Measurements from ENCODE around the gene PCDH10. TPM values are rescaled to one million over a fixed set of nuclear protein-coding genes. Genes with fewer than 3 reads are reported as not detected.

Gene PCDH10
- total and polyA plus RNA-seq, 9 of the 15 experiments (the other 6 are each of a cell fraction or from before 2014, with no cell fraction given): 0.04 to 1.4 (median 0.29) TPM

GRCh38 chr4:133186210-133186609, 37.1 kb downstream of the PCDH10 start:
- H3K4me3 ChIP-seq: no peak overlapping the region
- no peak for DNase-seq (ENCODE audit: extremely low read depth in 1 of 4, low spot score in 3 of 4)
- no peaks in the 10 kb centered on the region for H3K36me3 ChIP-seq (ENCODE audit: control insufficient read depth, insufficient read depth, low read length)
- intact Hi-C loops (cut with micrococcal nuclease) (no loop called here), in situ Hi-C loops (cut with MboI) (no loop called here)
- no peak overlapping the region for H3K27ac ChIP-seq (ENCODE audit: extremely low read depth, low read depth, low read length)
- BruUV-seq (replicated peaks): no TSS peak
- H3K27me3 ChIP-seq (ENCODE audit: control insufficient read depth in 2 of 2, insufficient read depth in 2 of 2, low read length in 2 of 2): no peaks in the 10 kb centered on the region
- no peaks in the 10 kb centered on the region for H3K9me1 ChIP-seq (ENCODE audit: control insufficient read depth, insufficient read depth, low read length)
- H3K79me2 ChIP-seq (ENCODE audit: control insufficient read depth, insufficient read depth, low read length): no peaks in the 10 kb centered on the region
- no peak for ATAC-seq
- no peak overlapping the region for H3K4me2 ChIP-seq (ENCODE audit: insufficient read depth, low read length)
- H3K9ac ChIP-seq (ENCODE audit: insufficient read depth in 1 of 2, low read depth in 2 of 2, low read length in 2 of 2): no peak overlapping the region
- FAIRE-seq: no peak
- no peaks in the 10 kb centered on the region for H3K4me1 ChIP-seq (replicated peaks in 1 of 2; ENCODE audit: control insufficient read depth in 2 of 2, insufficient read depth in 2 of 2, low read length in 2 of 2)
- H2AFZ ChIP-seq (ENCODE audit: low read depth, low read length): no peak overlapping the region
- H4K20me1 ChIP-seq (replicated peaks; ENCODE audit: control insufficient read depth, insufficient read depth, low read length): no peaks in the 10 kb centered on the region
- TF ChIP-seq YY1 (IDR thresholded peaks at IDR 0.05; ENCODE audit: borderline replicate concordance in 1 of 3, control insufficient read depth in 1 of 3, extremely low read depth in 1 of 3, insufficient read depth in 3 of 3, insufficient read length in 1 of 3, insufficient replicate concordance in 2 of 3, low read depth in 1 of 3, low read length in 2 of 3): no peak
- TF ChIP-seq TSC22D4 (tag; IDR thresholded peaks at IDR 0.05): no peak
- no peak for TF ChIP-seq EZH2 (IDR thresholded peaks at IDR 0.05; ENCODE audit: borderline replicate concordance, low read depth, low read length)
- TF ChIP-seq HDAC8 (tag; IDR thresholded peaks at IDR 0.05): no peak
- no peak for TF ChIP-seq TARDBP (IDR thresholded peaks at IDR 0.05)
- TF ChIP-seq SRSF3 (IDR thresholded peaks at IDR 0.05; ENCODE audit: insufficient read depth, low read length): no peak
- no peak for TF ChIP-seq ZKSCAN8 (CRISPR knock-in tag; IDR thresholded peaks at IDR 0.05)
- CTCF ChIA-PET (ENCODE audit: low intra/inter-chr PET ratio): no interaction called here
- H3K9me3 ChIP-seq (replicated peaks; ENCODE audit: control insufficient read depth, insufficient read depth, low read depth, low read length): no peaks in the 10 kb centered on the region
- POLR2A ChIA-PET: no interaction called here

DNA sequence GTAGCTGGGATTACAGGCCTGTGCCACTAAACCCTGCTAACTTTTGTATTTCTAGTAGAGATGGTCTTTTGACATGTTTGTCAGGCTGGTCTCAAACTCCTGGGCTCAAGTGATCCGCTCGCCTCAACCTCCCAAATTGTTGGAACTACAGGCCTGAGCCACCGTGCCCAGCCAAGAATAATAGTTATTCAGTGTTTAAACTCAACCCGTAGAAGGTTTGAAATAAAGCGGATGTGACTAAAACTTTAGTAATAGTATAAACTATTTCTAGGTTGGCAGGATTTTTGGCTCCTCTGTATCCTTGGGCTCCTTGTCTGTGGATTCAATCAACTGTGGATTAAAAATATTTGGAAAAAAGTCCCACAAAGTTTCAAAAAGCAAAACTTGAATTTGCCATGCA, 37.8 kb downstream of the PCDH10 start:
- no peaks in the 10 kb centered on the region for H3K9me1 ChIP-seq (ENCODE audit: control insufficient read depth, insufficient read depth, low read length)
- no peak overlapping the region for H2AFZ ChIP-seq (ENCODE audit: low read depth, low read length)
- FAIRE-seq (no peak), ATAC-seq (no peak), DNase-seq (ENCODE audit: extremely low read depth in 1 of 4, low spot score in 3 of 4) (no peak)
- no peak overlapping the region for H3K27ac ChIP-seq (ENCODE audit: extremely low read depth, low read depth, low read length)
- WGBS (ENCODE audit: insufficient coverage, low coverage, missing lambda C conversion rate): 5% methylated on average over 5 of the region's 5 CpGs
- H3K36me3 ChIP-seq (ENCODE audit: control insufficient read depth, insufficient read depth, low read length): no peaks in the 10 kb centered on the region
- BruUV-seq (replicated peaks): no TSS peak
- no peaks in the 10 kb centered on the region for H4K20me1 ChIP-seq (replicated peaks; ENCODE audit: control insufficient read depth, insufficient read depth, low read length)
- no peak overlapping the region for H3K4me3 ChIP-seq
- no peak overlapping the region for H3K9ac ChIP-seq (ENCODE audit: insufficient read depth in 1 of 2, low read depth in 2 of 2, low read length in 2 of 2)
- in situ Hi-C loops (cut with MboI): no loop called here
- ChIA-PET POLR2A (no interaction called here), CTCF (ENCODE audit: low intra/inter-chr PET ratio) (no interaction called here)
- no peak overlapping the region for H3K4me2 ChIP-seq (ENCODE audit: insufficient read depth, low read length)
- H3K27me3 ChIP-seq (ENCODE audit: control insufficient read depth in 2 of 2, insufficient read depth in 2 of 2, low read length in 2 of 2): no peaks in the 10 kb centered on the region
- H3K4me1 ChIP-seq (replicated peaks in 1 of 2; ENCODE audit: control insufficient read depth in 2 of 2, insufficient read depth in 2 of 2, low read length in 2 of 2): no peaks in the 10 kb centered on the region
- no peaks in the 10 kb centered on the region for H3K79me2 ChIP-seq (ENCODE audit: control insufficient read depth, insufficient read depth, low read length)
- H3K9me3 ChIP-seq (replicated peaks; ENCODE audit: control insufficient read depth, insufficient read depth, low read depth, low read length): no peaks in the 10 kb centered on the region
- intact Hi-C loops (cut with micrococcal nuclease): no loop called here
- TF ChIP-seq, protein P1, sequence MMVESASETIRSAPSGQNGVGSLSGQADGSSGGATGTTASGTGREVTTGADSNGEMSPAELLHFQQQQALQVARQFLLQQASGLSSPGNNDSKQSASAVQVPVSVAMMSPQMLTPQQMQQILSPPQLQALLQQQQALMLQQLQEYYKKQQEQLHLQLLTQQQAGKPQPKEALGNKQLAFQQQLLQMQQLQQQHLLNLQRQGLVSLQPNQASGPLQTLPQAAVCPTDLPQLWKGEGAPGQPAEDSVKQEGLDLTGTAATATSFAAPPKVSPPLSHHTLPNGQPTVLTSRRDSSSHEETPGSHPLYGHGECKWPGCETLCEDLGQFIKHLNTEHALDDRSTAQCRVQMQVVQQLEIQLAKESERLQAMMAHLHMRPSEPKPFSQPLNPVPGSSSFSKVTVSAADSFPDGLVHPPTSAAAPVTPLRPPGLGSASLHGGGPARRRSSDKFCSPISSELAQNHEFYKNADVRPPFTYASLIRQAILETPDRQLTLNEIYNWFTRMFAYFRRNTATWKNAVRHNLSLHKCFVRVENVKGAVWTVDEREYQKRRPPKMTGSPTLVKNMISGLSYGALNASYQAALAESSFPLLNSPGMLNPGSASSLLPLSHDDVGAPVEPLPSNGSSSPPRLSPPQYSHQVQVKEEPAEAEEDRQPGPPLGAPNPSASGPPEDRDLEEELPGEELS (CRISPR knock-in tag; IDR thresholded peaks at IDR 0.05; ENCODE audit: borderline replicate concordance): no peak
- no peak for TF ChIP-seq HOXB6 (CRISPR knock-in tag; IDR thresholded peaks at IDR 0.05; ENCODE audit: borderline replicate concordance)
- TF ChIP-seq GTF2F1 (IDR thresholded peaks at IDR 0.05; ENCODE audit: low read depth, low read length): no peak
- no peak for TF ChIP-seq ZNF232 (CRISPR knock-in tag; IDR thresholded peaks at IDR 0.05)
- no peak for TF ChIP-seq HMGN3 (IDR thresholded peaks at IDR 0.05; ENCODE audit: borderline replicate concordance, extremely low read depth, insufficient read length, low read depth, low read length)
- TF ChIP-seq ZNF584 (CRISPR knock-in tag; IDR thresholded peaks at IDR 0.05; ENCODE audit: low read depth): no peak
- no peak for TF ChIP-seq ZNF507 (tag; conservative IDR thresholded peaks at IDR 0.05)
- TF ChIP-seq, protein P2, sequence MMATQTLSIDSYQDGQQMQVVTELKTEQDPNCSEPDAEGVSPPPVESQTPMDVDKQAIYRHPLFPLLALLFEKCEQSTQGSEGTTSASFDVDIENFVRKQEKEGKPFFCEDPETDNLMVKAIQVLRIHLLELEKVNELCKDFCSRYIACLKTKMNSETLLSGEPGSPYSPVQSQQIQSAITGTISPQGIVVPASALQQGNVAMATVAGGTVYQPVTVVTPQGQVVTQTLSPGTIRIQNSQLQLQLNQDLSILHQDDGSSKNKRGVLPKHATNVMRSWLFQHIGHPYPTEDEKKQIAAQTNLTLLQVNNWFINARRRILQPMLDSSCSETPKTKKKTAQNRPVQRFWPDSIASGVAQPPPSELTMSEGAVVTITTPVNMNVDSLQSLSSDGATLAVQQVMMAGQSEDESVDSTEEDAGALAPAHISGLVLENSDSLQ (IDR thresholded peaks at IDR 0.05): no peak

All from K562 (cell line).